Fibroblast of mammary gland (primary cell): ENCODE measurements around the gene SELENOV.

ENCODE experiments used
- DNase-seq: peaks from one replicate; pipeline ENCODE4 v3.0.0-alpha.2; 2010; ENCODE audit warnings: low read depth
- H3K4me3 ChIP-seq: 2 replicates; pipeline ENCODE4 v1.5.1; 2011; ENCODE audit warnings: low read depth, mild to moderate bottlenecking, low read length, moderate library complexity; ENCODE audit not compliant: control insufficient read depth
- TF ChIP-seq, protein P1 (sequence below): conservative IDR thresholded peaks from 2 replicates; pipeline ENCODE4 v1.5.1; 2011; ENCODE audit warnings: low read depth, low read length, inconsistent platforms; ENCODE audit not compliant: control insufficient read depth, insufficient read depth

The SELENOV gene

DNA sequence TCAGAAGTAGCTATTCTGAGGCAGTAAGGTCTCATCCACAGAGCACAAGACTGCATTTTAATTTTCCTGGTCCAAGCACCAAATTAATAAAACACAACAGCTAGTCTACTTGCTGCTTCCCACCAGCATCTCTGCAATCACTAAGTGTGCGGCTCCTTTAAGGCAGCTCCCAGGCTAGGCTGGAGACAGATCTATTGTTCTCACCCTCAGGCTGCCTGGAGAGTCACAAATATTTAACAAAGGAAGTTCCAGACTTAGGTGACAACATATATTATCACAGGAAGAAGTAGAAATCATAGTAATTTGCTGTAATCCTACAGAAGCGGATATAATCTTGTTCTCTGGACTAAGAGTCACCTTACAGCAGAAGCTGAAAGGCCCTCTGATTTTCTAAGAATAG, 27.3 kb downstream of the SELENOV start:
- TF ChIP-seq, protein P1, sequence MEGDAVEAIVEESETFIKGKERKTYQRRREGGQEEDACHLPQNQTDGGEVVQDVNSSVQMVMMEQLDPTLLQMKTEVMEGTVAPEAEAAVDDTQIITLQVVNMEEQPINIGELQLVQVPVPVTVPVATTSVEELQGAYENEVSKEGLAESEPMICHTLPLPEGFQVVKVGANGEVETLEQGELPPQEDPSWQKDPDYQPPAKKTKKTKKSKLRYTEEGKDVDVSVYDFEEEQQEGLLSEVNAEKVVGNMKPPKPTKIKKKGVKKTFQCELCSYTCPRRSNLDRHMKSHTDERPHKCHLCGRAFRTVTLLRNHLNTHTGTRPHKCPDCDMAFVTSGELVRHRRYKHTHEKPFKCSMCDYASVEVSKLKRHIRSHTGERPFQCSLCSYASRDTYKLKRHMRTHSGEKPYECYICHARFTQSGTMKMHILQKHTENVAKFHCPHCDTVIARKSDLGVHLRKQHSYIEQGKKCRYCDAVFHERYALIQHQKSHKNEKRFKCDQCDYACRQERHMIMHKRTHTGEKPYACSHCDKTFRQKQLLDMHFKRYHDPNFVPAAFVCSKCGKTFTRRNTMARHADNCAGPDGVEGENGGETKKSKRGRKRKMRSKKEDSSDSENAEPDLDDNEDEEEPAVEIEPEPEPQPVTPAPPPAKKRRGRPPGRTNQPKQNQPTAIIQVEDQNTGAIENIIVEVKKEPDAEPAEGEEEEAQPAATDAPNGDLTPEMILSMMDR: no peak
- no peak overlapping the region for H3K4me3 ChIP-seq
- no peak for DNase-seq

DNA sequence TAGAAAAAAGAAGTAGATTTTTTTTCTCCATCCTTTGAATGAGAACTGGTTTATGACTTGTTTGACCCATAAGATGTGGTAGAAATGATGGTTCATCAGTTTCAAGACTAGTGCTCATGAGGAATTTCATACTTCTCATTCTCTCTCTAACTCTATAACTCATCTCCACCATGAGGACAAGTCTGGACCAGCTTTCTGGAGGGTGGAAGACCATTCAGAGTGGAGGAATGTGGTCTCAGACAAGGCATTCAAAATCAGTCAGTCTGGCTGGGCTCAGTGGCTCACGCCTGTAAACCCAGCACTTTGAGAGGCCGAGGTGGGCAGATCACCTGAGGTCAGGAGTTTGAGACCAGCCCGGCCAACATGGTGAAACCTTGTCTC, 28.5 kb downstream of the SELENOV start:
- H3K4me3 ChIP-seq: no peak overlapping the region
- no peak for DNase-seq
- TF ChIP-seq, protein P1: no peak

- no peak overlapping the region for H3K4me3 ChIP-seq
- DNase-seq: peak; percentile 27
- TF ChIP-seq, protein P1: no peak
These were observed 29.4 kb downstream of the SELENOV start for GRCh38 chr19:39544226-39544903.

GRCh38 chr19:39544911-39545310, 30.0 kb downstream of the SELENOV start:
- TF ChIP-seq, protein P1: no peak
- no peak overlapping the region for H3K4me3 ChIP-seq
- no peak for DNase-seq

- H3K4me3 ChIP-seq: no peak overlapping the region
- TF ChIP-seq, protein P1: no peak
- DNase-seq: no peak
These were observed 31.7 kb downstream of the SELENOV start for GRCh38 chr19:39546599-39546998.

DNA sequence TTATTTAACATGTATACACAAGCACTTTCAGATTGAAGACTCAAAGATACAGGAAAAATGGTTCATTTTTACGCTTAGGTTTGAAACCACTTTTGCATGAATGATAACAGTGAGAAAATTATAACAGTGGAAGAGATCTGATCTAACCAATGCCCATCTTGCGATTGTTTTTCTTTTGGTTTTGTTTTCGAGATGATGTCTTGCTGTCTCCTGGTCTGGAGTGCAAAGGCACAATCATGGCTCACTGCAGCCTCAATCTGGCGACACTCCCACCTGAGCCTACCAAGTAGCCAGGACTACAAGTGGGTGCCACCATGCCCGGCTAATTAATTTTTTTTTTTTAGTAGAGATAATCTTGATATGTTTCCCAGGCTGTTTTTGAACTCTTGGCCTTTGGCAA, 35.3 kb downstream of the SELENOV start:
- no peak for DNase-seq
- no peak overlapping the region for H3K4me3 ChIP-seq
- TF ChIP-seq, protein P1: no peak
